CD4-positive, alpha-beta memory T cell (primary cell): ENCODE measurements around the gene GRID1. TPM values are rescaled to one million over a fixed set of nuclear protein-coding genes. Genes with fewer than 3 reads are reported as not detected.

Source experiments
- CTCF ChIA-PET: fragments of 350-600 bp; sonication (Branson Sonifier 250); formaldehyde crosslinking; loops from one replicate; lab custom pipeline; 2021; ENCODE audit warnings: inconsistent platforms; ENCODE audit not compliant: partially characterized antibody; lab: Charles Lee
- POLR2A ChIA-PET: fragments of 350-600 bp; sonication (Branson Sonifier 250); formaldehyde crosslinking; loops from one replicate; lab custom pipeline; 2021; ENCODE audit not compliant: partially characterized antibody; lab: Charles Lee
- DNase-seq, 5 donors: peaks; one replicate each; pipeline versions ENCODE4 v3.0.0 to v3.0.0-alpha.2; 2020 to 2022; ENCODE audit warnings: mixed read lengths in 1 of 5
- H3K27ac ChIP-seq: one replicate; pipeline ENCODE4 v1.7.0; 2013; ENCODE audit warnings: low read depth, low read length
- H3K27me3 ChIP-seq: 2 replicates; pipeline ENCODE4 v1.7.0; 2013; ENCODE audit warnings: mild to moderate bottlenecking, low read length, moderate library complexity; ENCODE audit not compliant: insufficient read depth
- H3K36me3 ChIP-seq: 2 replicates; pipeline ENCODE4 v1.7.0; 2013; ENCODE audit warnings: mild to moderate bottlenecking, low read length, moderate library complexity; ENCODE audit not compliant: insufficient read depth
- H3K4me1 ChIP-seq: 2 replicates; pipeline ENCODE4 v1.7.0; 2013; ENCODE audit warnings: mild to moderate bottlenecking, low read length, moderate library complexity; ENCODE audit not compliant: insufficient read depth
- H3K4me3 ChIP-seq, 2 donors: one replicate each; pipeline ENCODE4 v1.7.0; 2013; ENCODE audit warnings: low read length in 2 of 2, mild to moderate bottlenecking in 1 of 2
- H3K9me3 ChIP-seq, 2 donors: one replicate each; pipeline ENCODE4 v1.7.0; 2013; ENCODE audit warnings: low read length in 2 of 2, control low read depth in 1 of 2; ENCODE audit not compliant: control insufficient read depth in 1 of 2
- H3K27ac Mint-ChIP-seq, 7 donors: one replicate each; pipeline ENCODE4 v1.8.0; 2020 to 2021; ENCODE audit warnings: mixed read lengths in 7 of 7, mild to moderate bottlenecking in 6 of 7, inconsistent platforms in 3 of 7, moderate library complexity in 3 of 7
- H3K27me3 Mint-ChIP-seq, 2 donors: one replicate each; pipeline ENCODE4 v1.8.0; 2020 to 2021; ENCODE audit warnings: mixed read lengths in 2 of 2
- H3K36me3 Mint-ChIP-seq, 2 donors: one replicate each; pipeline ENCODE4 v1.8.0; 2020 to 2021; ENCODE audit warnings: mixed read lengths in 2 of 2, inconsistent platforms in 1 of 2, mild to moderate bottlenecking in 1 of 2
- H3K4me1 Mint-ChIP-seq, 4 donors: one replicate each; pipeline ENCODE4 v1.8.0; 2020 to 2021; ENCODE audit warnings: mixed read lengths in 4 of 4, mild to moderate bottlenecking in 1 of 4
- H3K4me3 Mint-ChIP-seq, 8 donors: one replicate each; pipeline ENCODE4 v1.8.0; 2020 to 2021; ENCODE audit warnings: mixed read lengths in 8 of 8, mild to moderate bottlenecking in 7 of 8, moderate library complexity in 6 of 8, inconsistent platforms in 3 of 8
- H3K9me3 Mint-ChIP-seq, 8 donors: one replicate each; pipeline ENCODE4 v1.8.0; 2020 to 2021; ENCODE audit warnings: mixed read lengths in 8 of 8, mild to moderate bottlenecking in 5 of 8, inconsistent platforms in 3 of 8, moderate library complexity in 1 of 8
- intact Hi-C: fragments of 100-400 bp; cut with micrococcal nuclease; formaldehyde crosslinking; loops from one replicate; pipeline ENCODE4 v1.15.1; 2023
- polyA plus RNA-seq, 2 donors: library from polyadenylated mRNA; unstranded; fragments of 300-500 nt; fragmentation: Illumina TruSeq; gene quantifications; one replicate each; pipeline ENCODE4 v1.2.3, GENCODE V29; 2021
- total RNA-seq, 2 experiments: library from RNA; stranded (reverse); gene quantifications; one replicate each; pipeline ENCODE4 v1.2.3, GENCODE V29; 2021

The GRID1 gene
- total and polyA plus RNA-seq, 4 experiments from 2014 or later: not detected

DNA sequence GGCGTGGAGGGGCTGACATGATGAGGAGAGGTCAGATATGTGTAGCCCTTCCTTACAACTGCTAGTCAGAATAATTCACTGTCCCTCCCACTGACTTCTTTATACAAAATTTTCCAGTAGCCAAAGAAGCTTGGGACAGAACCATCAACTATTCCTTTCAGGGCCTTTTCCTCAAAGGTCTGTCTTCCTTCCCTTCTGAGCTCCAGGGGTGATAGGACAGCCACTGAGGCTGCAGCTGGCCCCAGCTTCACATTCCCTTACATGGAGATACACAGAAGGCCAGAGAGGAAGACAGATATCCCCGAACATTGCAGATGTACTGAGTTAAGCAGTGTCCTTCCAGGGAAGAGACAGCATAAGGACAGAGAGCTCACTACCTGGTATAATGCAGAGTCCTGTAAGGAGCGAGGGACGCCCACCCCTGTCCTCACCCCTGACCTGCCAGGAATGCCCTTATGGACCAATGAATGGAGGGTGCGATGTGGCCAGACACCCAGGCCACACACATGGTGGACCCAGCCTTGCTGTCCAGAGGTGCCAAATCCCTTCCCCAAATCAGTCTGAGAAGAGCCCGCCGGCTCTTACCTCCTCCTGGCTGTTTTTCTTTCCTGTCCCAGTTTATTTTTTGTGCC is 754.7 kb downstream of the GRID1 start:
- intact Hi-C loops: loop anchor here (2.0 kb wide), 2 partner anchors 17 to 63 kb away; no protein-coding TSS in a partner anchor
- peaks cover 43% of the 10 kb centered on the region for H3K4me1 ChIP-seq
- DNase-seq: no peak
- H3K4me3 Mint-ChIP-seq: peak overlapping the region; percentile 57 to 88 (median 82)
- POLR2A ChIA-PET: interaction anchor here (1.2 to 2.3 kb wide), 3 partner anchors 8 to 789 kb away, joined by 3 to 14 read pairs (median 13); no protein-coding TSS in a partner anchor
- H3K36me3 Mint-ChIP-seq: no peaks in the 10 kb centered on the region
- H3K27me3 ChIP-seq: no peaks in the 10 kb centered on the region
- no peaks in the 10 kb centered on the region for H3K36me3 ChIP-seq
- peaks cover 0 to 7% (median 3%) of the 10 kb centered on the region in 8 donors for H3K9me3 Mint-ChIP-seq
- no peak overlapping the region for H3K27ac ChIP-seq
- H3K9me3 ChIP-seq: no peaks in the 10 kb centered on the region
- peak overlapping the region; percentile 77 to 90 (median 84) for H3K27ac Mint-ChIP-seq
- H3K4me1 Mint-ChIP-seq: peaks cover 41 to 70% (median 53%) of the 10 kb centered on the region in 4 donors
- H3K27me3 Mint-ChIP-seq: no peaks in the 10 kb centered on the region
- peak overlapping the region in 1 of 2 donors; percentile 21 for H3K4me3 ChIP-seq
- CTCF ChIA-PET: interaction anchor here (0.8 to 4.6 kb wide), 9 partner anchors 9 to 128 kb away, joined by 3 to 39 read pairs (median 3); no protein-coding TSS in a partner anchor

DNA sequence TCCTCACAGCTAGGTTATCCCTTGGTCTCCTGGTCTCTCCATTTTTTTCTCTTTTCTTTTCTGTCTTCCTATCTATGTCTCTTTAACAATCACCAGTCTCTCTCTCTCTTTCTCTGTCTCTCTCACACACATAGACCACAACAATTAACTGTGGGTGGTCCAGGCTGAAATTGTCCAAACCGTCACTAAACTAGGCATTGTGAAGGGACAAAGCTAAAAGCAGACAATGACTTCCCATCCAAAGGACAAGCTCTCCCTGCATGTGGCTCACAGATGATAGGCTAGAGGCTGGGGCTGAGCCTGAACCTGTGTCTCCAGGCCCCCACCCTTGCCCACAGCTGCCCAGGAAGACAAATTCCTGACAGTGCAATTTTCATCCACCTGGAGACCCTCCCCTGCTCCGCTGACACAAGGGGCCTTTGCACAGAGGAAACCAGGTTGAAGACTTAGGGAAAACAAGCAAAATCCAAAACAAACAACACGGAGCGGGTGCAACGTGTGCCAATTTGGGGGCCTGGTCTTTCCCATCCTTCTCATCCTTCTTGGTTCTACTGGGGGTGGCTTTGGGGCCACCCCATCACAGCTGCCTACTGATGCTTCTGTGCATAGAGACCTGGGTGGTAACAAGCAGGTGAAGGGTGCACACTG is 755.4 kb downstream of the GRID1 start:
- Mint-ChIP-seq H3K36me3 (no peaks in the 10 kb centered on the region), H3K27me3 (no peaks in the 10 kb centered on the region), H3K9me3 (peaks cover 0 to 7% (median 3%) of the 10 kb centered on the region in 8 donors), H3K27ac (peak overlapping the region; percentile 11 to 90 (median 77)), H3K4me1 (peaks cover 41 to 65% (median 53%) of the 10 kb centered on the region in 4 donors), H3K4me3 (peak overlapping the region in 2 of 8 donors; percentile 7 to 21)
- H3K9me3 ChIP-seq: no peaks in the 10 kb centered on the region
- H3K27ac ChIP-seq: no peak overlapping the region
- no peak overlapping the region for H3K4me3 ChIP-seq
- no peaks in the 10 kb centered on the region for H3K36me3 ChIP-seq
- H3K27me3 ChIP-seq: no peaks in the 10 kb centered on the region
- peaks cover 43% of the 10 kb centered on the region for H3K4me1 ChIP-seq
- POLR2A ChIA-PET: interaction anchor here (1.5 to 2.3 kb wide), 4 partner anchors 8 to 17 kb away, joined by 3 to 14 read pairs (median 12); no protein-coding TSS in a partner anchor
- DNase-seq: no peak
- intact Hi-C loops: no loop called here
- CTCF ChIA-PET: interaction anchor here (1.2 to 4.6 kb wide), 3 partner anchors 8 to 17 kb away, joined by 4 to 39 read pairs (median 15); no protein-coding TSS in a partner anchor

- ChIA-PET CTCF (interaction anchor here (1.2 to 4.6 kb wide), 2 partner anchors 10 to 16 kb away, joined by 4 to 39 read pairs; no protein-coding TSS in a partner anchor), POLR2A (interaction anchor here (1.5 to 1.9 kb wide), 2 partner anchors 10 to 16 kb away, joined by 3 to 11 read pairs; no protein-coding TSS in a partner anchor)
- Mint-ChIP-seq H3K36me3 (no peaks in the 10 kb centered on the region), H3K27me3 (no peaks in the 10 kb centered on the region), H3K4me3 (no peak overlapping the region), H3K9me3 (peaks cover 0 to 7% (median 3%) of the 10 kb centered on the region in 8 donors), H3K4me1 (peaks cover 41 to 64% (median 53%) of the 10 kb centered on the region in 4 donors), H3K27ac (peak overlapping the region; percentile 1 to 90 (median 63))
- Histone ChIP-seq H3K9me3 (no peaks in the 10 kb centered on the region), H3K36me3 (no peaks in the 10 kb centered on the region), H3K4me1 (peaks cover 43% of the 10 kb centered on the region), H3K4me3 (no peak overlapping the region), H3K27me3 (no peaks in the 10 kb centered on the region), H3K27ac (no peak overlapping the region)
- intact Hi-C loops: no loop called here
- DNase-seq: no peak
Observed at GRCh38 chr10:85610381-85611092, 756.1 kb downstream of the GRID1 start.

- H3K9me3 ChIP-seq: no peaks in the 10 kb centered on the region
- H3K4me3 ChIP-seq: no peak overlapping the region
- no peaks in the 10 kb centered on the region for H3K27me3 Mint-ChIP-seq
- H3K4me1 ChIP-seq: peaks cover 36% of the 10 kb centered on the region
- no peaks in the 10 kb centered on the region for H3K36me3 Mint-ChIP-seq
- no peaks in the 10 kb centered on the region for H3K36me3 ChIP-seq
- no peaks in the 10 kb centered on the region for H3K27me3 ChIP-seq
- no peak overlapping the region for H3K4me3 Mint-ChIP-seq
- DNase-seq: no peak
- H3K27ac Mint-ChIP-seq: peak overlapping the region in 1 of 7 donors; percentile 65
- intact Hi-C loops: no loop called here
- no peak overlapping the region for H3K27ac ChIP-seq
- CTCF ChIA-PET: no interaction called here
- POLR2A ChIA-PET: interaction anchor here (1.5 to 1.9 kb wide), 2 partner anchors 9 to 15 kb away, joined by 3 to 11 read pairs; no protein-coding TSS in a partner anchor
- H3K9me3 Mint-ChIP-seq: peaks cover 0 to 7% (median 3%) of the 10 kb centered on the region in 8 donors
- peaks cover 37 to 60% (median 50%) of the 10 kb centered on the region in 4 donors for H3K4me1 Mint-ChIP-seq
Observed at GRCh38 chr10:85609509-85609908, 757.1 kb downstream of the GRID1 start.

DNA sequence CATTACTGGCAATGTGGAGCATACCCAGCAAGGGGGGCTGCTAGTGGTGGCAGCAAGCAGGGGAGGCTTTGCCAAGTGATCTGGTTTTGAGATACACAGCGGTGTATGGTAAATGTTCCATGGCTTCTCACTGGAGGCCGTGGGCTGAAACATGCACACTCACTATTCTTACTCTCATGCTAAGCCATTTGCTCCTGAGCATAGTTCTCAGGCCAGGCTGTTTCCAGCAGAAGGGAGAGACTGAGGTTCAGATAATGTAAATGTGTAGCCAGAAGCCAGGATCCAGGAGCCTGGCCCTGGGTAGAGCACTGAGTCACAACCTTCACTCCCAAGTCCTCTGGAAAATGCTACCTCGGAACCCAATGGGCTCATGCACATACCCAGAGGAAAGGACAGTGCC is 757.9 kb downstream of the GRID1 start:
- no peak overlapping the region for H3K4me3 ChIP-seq
- no peak overlapping the region for H3K27ac Mint-ChIP-seq
- POLR2A ChIA-PET: no interaction called here
- H3K4me1 ChIP-seq: peaks cover 32% of the 10 kb centered on the region
- no peak overlapping the region for H3K4me3 Mint-ChIP-seq
- H3K9me3 Mint-ChIP-seq: peaks cover 0 to 7% (median 3%) of the 10 kb centered on the region in 8 donors
- intact Hi-C loops: no loop called here
- no peaks in the 10 kb centered on the region for H3K9me3 ChIP-seq
- no peak overlapping the region for H3K27ac ChIP-seq
- no peaks in the 10 kb centered on the region for H3K36me3 ChIP-seq
- no peaks in the 10 kb centered on the region for H3K27me3 Mint-ChIP-seq
- H3K4me1 Mint-ChIP-seq: peaks cover 33 to 59% (median 46%) of the 10 kb centered on the region in 4 donors
- H3K36me3 Mint-ChIP-seq: no peaks in the 10 kb centered on the region
- no peaks in the 10 kb centered on the region for H3K27me3 ChIP-seq
- DNase-seq: no peak
- CTCF ChIA-PET: no interaction called here

DNA sequence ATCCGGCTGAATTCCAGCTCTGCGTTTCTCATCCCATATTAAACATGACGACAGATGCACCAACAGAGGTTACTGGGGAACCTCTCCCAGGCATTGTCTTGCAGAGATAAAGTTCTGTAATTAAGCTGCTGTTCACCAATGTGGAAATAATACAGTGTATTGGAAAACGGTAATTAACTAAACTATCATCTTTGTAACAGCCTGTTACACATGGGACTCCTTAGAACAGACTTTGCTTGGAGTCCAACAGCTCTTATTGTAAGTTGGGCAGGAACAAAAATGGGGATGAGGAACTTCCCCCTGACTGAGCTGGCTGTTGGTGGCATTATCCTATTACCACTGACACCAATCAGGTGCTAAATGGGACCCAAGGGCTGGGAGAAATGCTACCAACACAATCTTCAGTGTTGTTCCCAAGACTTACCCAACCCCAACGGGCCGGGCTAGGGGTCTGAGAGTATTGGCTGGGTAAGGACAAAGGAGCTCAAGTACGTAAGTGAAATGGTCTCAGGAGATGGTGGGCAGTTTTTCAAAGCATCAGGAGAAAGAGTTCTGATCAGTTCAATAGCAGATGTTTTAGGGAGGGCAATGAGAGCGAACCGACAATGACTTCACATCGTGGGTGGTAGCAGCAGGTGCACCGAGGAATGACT is 759.4 kb downstream of the GRID1 start:
- no peak for DNase-seq
- H3K27ac ChIP-seq: no peak overlapping the region
- intact Hi-C loops: no loop called here
- Mint-ChIP-seq H3K4me1 (peaks cover 34 to 57% (median 44%) of the 10 kb centered on the region in 4 donors), H3K9me3 (peaks cover 0 to 7% (median 3%) of the 10 kb centered on the region in 8 donors), H3K4me3 (no peak overlapping the region), H3K27ac (peak overlapping the region in 1 of 7 donors; percentile 72), H3K27me3 (no peaks in the 10 kb centered on the region), H3K36me3 (no peaks in the 10 kb centered on the region)
- ChIA-PET POLR2A (interaction anchor here (1.1 kb wide), 1 partner anchor 13 kb away, joined by 3 read pairs; no protein-coding TSS in a partner anchor), CTCF (interaction anchor here (0.8 kb wide), 1 partner anchor 12 kb away, joined by 3 read pairs; no protein-coding TSS in a partner anchor)
- H3K4me3 ChIP-seq: no peak overlapping the region
- no peaks in the 10 kb centered on the region for H3K27me3 ChIP-seq
- H3K9me3 ChIP-seq: no peaks in the 10 kb centered on the region
- peaks cover 31% of the 10 kb centered on the region for H3K4me1 ChIP-seq
- no peaks in the 10 kb centered on the region for H3K36me3 ChIP-seq
